Mesothelial cell of epicardium (in vitro differentiated cells): ENCODE results near the gene NUP214. TPM values are rescaled to one million over a fixed set of nuclear protein-coding genes. Genes with fewer than 3 reads are reported as not detected.

Experiments used
- DNase-seq, 2 experiments: peaks; one replicate each; pipeline ENCODE4 v3.0.0; 2021; ENCODE audit warnings: low spot score in 2 of 2; ENCODE audit not compliant: unreplicated experiment in 2 of 2
- H3K27ac Mint-ChIP-seq: 2 replicates; pipeline ENCODE4 v1.8.0; 2021; ENCODE audit warnings: mixed read lengths
- H3K27me3 Mint-ChIP-seq: 2 replicates; pipeline ENCODE4 v1.8.0; 2021; ENCODE audit warnings: low read depth, mixed read lengths
- H3K36me3 Mint-ChIP-seq: 2 replicates; pipeline ENCODE4 v1.8.0; 2021; ENCODE audit warnings: mixed read lengths
- H3K4me1 Mint-ChIP-seq: 2 replicates; pipeline ENCODE4 v1.8.0; 2021; ENCODE audit warnings: mixed read lengths
- H3K4me3 Mint-ChIP-seq: 2 replicates; pipeline ENCODE4 v1.8.0; 2021; ENCODE audit warnings: mild to moderate bottlenecking, moderate library complexity, mixed read lengths
- H3K9me3 Mint-ChIP-seq: 2 replicates; pipeline ENCODE4 v1.8.0; 2021; ENCODE audit warnings: mixed read lengths
- CTCF ChIP-seq: fragments of 200-600 bp; sonication (generic); IDR thresholded peaks from one replicate; pipeline ENCODE4 v1.5.0; 2021; ENCODE audit warnings: antibody characterized with exemption; ENCODE audit not compliant: unreplicated experiment
- total RNA-seq: library from RNA; stranded (reverse); gene quantifications from 3 replicates; pipeline ENCODE4 v1.2.1, GENCODE V29; 2021

NUP214 gene
- total RNA-seq, 1 donor from 2014 or later: 69.4 TPM

GRCh38 chr9:131194762-131195161 is 69.4 kb downstream of the NUP214 start:
- Mint-ChIP-seq H3K27me3 (no peaks in the 10 kb centered on the region), H3K9me3 (no peaks in the 10 kb centered on the region), H3K4me3 (no peak overlapping the region), H3K4me1 (no peaks in the 10 kb centered on the region), H3K36me3 (peaks cover 39% of the 10 kb centered on the region), H3K27ac (no peak overlapping the region)
- no peak for DNase-seq
- no peak for TF ChIP-seq CTCF

GRCh38 chr9:131197160-131197911 is 72.0 kb downstream of the NUP214 start:
- Mint-ChIP-seq H3K4me3 (no peak overlapping the region), H3K4me1 (no peaks in the 10 kb centered on the region), H3K9me3 (no peaks in the 10 kb centered on the region), H3K27me3 (no peaks in the 10 kb centered on the region), H3K27ac (no peak overlapping the region), H3K36me3 (peaks cover 49% of the 10 kb centered on the region)
- TF ChIP-seq CTCF: no peak
- DNase-seq: no peak

GRCh38 chr9:131198041-131198715 is 72.8 kb downstream of the NUP214 start:
- Mint-ChIP-seq H3K4me1 (no peaks in the 10 kb centered on the region), H3K36me3 (peaks cover 45% of the 10 kb centered on the region), H3K4me3 (no peak overlapping the region), H3K9me3 (no peaks in the 10 kb centered on the region), H3K27me3 (no peaks in the 10 kb centered on the region), H3K27ac (no peak overlapping the region)
- DNase-seq: no peak
- no peak for TF ChIP-seq CTCF

GRCh38 chr9:131201856-131202255 is 76.5 kb downstream of the NUP214 start:
- no peaks in the 10 kb centered on the region for H3K4me1 Mint-ChIP-seq
- H3K27me3 Mint-ChIP-seq: no peaks in the 10 kb centered on the region
- H3K27ac Mint-ChIP-seq: no peak overlapping the region
- no peaks in the 10 kb centered on the region for H3K9me3 Mint-ChIP-seq
- H3K4me3 Mint-ChIP-seq: no peak overlapping the region
- DNase-seq: no peak
- TF ChIP-seq CTCF: no peak
- peaks cover 57% of the 10 kb centered on the region for H3K36me3 Mint-ChIP-seq

- DNase-seq: no peak
- H3K27ac Mint-ChIP-seq: no peak overlapping the region
- H3K4me1 Mint-ChIP-seq: no peaks in the 10 kb centered on the region
- H3K36me3 Mint-ChIP-seq: peaks cover 59% of the 10 kb centered on the region
- TF ChIP-seq CTCF: no peak
- H3K4me3 Mint-ChIP-seq: no peak overlapping the region
- peaks cover 3% of the 10 kb centered on the region for H3K9me3 Mint-ChIP-seq
- H3K27me3 Mint-ChIP-seq: no peaks in the 10 kb centered on the region
Observed at GRCh38 chr9:131203431-131204218, 78.2 kb downstream of the NUP214 start.
